Gastrocnemius medialis (tissue), 4 donors: ENCODE results near the gene SNX1. TPM values are rescaled to one million over a fixed set of nuclear protein-coding genes. Genes with fewer than 3 reads are reported as not detected.

ENCODE experiments used
- ATAC-seq, 2 donors: fragments of 150-250 bp; one replicate each; pipeline ENCODE4 v1.9.1; 2016
- DNase-seq, 2 donors: peaks; one replicate each; pipeline ENCODE4 v3.0.0-alpha.2; 2019
- H3K27ac ChIP-seq, 4 donors: fragments of 200-600 bp; sonication (generic); 1 replicate in 1 of 4; 2 replicates in 3 of 4; pipeline ENCODE4 v1.5.1; 2016 to 2018; ENCODE audit warnings: mild to moderate bottlenecking in 2 of 4, moderate library complexity in 1 of 4
- H3K27me3 ChIP-seq, 3 donors: fragments of 200-600 bp; sonication (generic) in 2 of 3; 1 replicate in 1 of 3; 2 replicates in 2 of 3; pipeline versions ENCODE4 v1.5.1 to v1.6.0; 2016 to 2019; ENCODE audit warnings: mild to moderate bottlenecking in 1 of 3, moderate library complexity in 1 of 3
- H3K36me3 ChIP-seq, 2 donors: fragments of 200-600 bp; sonication (generic) in 1 of 2; one replicate each; pipeline ENCODE4 v1.5.1; 2017 to 2018
- H3K4me1 ChIP-seq, 2 donors: fragments of 200-600 bp; sonication (generic) in 1 of 2; one replicate each; pipeline ENCODE4 v1.5.1; 2016 to 2017; ENCODE audit warnings: mild to moderate bottlenecking in 2 of 2
- H3K4me3 ChIP-seq, 4 donors: fragments of 200-600 bp; sonication (generic) in 3 of 4; 1 replicate in 1 of 4; 2 replicates in 3 of 4; pipeline ENCODE4 v1.5.1; 2016 to 2019; ENCODE audit warnings: mild to moderate bottlenecking in 2 of 4
- H3K9me3 ChIP-seq, 3 donors: fragments of 200-600 bp; sonication (generic) in 2 of 3; 1 replicate in 1 of 3; 2 replicates in 2 of 3; pipeline ENCODE4 v1.5.1; 2016 to 2019
- POLR2A ChIP-seq, 2 donors: fragments of 450-650 bp; IDR thresholded peaks; one replicate each; pipeline ENCODE4 v1.6.1; 2017; ENCODE audit warnings: antibody characterized with exemption in 2 of 2, mild to moderate bottlenecking in 2 of 2, moderate library complexity in 2 of 2
- in situ Hi-C, 4 donors: fragments of 200-750 bp; cut with MboI; loops; one replicate each; pipeline versions ENCODE4 v1.15.0 to v1.8.0; 2017; ENCODE audit warnings: low sequenced_read_pairs in 4 of 4
- intact Hi-C: fragments of 100-400 bp; cut with DNase I; formaldehyde crosslinking; loops from one replicate; pipeline ENCODE4 v1.15.1; 2023; ENCODE audit warnings: low total_unique reads
- total RNA-seq, 4 donors: library from RNA; depleted of rRNA; stranded (reverse); fragments of >200 nt; gene quantifications; one replicate each; pipeline versions ENCODE4 v1.1.0 to v1.2.3, GENCODE V29; 2016
- TF ChIP-seq, protein P1 (sequence below), 5 experiments: fragments of 450-650 bp in 3 of 5; fragments of 200-600 bp in 2 of 5; sonication (generic) in 2 of 5; IDR thresholded peaks in 4 of 5; conservative IDR thresholded peaks in 1 of 5; 1 replicate in 4 of 5; 2 replicates in 1 of 5; pipeline ENCODE4 v1.5.1; 2016 to 2019; ENCODE audit warnings: antibody characterized with exemption in 5 of 5, mild to moderate bottlenecking in 3 of 5, moderate library complexity in 3 of 5

SNX1 gene
- total RNA-seq, 4 donors from 2014 or later, result 26.7 to 39.3 (median 34.1) TPM

DNA sequence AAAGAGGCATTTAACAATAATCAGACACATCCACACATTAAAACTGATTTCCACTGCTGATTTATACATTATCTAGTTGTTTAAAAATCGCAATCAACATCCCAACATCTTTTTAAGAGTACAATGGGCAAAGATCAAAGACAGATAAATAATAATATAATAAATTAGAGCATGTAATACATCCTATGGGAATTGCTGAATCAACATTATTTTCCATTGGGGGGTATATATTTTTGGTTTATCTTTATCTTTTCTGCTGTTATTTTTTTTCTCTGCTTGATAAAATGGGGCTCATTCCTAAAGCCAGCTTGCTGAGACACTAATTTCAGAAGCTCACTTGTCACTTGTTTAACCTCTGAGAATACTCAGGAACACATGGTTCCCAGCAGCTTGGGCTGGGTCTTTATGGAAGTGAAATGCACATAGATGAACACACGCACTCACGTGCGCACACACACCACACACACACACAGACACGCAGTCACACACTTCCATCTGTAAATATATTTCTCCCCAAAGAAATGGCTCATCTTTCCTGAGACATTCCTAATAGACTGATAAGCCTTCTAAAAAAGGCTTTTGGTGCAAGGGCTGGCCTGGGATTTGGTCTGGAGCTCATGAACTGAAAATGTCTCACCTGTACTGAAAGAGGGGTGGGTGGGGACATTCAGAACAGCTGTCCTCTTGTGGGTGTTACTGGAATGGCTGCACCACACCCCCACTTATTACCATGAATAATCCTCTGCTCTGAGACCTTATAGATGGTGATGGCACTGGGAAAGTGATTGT, 70.5 kb downstream of the SNX1 start:
- Histone ChIP-seq H3K9me3 (no peaks in the 10 kb centered on the region), H3K27ac (no peak overlapping the region), H3K4me1 (peaks cover 14 to 21% of the 10 kb centered on the region in 2 donors), H3K4me3 (no peak overlapping the region), H3K27me3 (no peaks in the 10 kb centered on the region), H3K36me3 (peaks cover 0 to 6% of the 10 kb centered on the region in 2 donors)
- TF ChIP-seq POLR2A (IDR thresholded peaks at IDR 0.05), result no peak
- TF ChIP-seq, protein P1, sequence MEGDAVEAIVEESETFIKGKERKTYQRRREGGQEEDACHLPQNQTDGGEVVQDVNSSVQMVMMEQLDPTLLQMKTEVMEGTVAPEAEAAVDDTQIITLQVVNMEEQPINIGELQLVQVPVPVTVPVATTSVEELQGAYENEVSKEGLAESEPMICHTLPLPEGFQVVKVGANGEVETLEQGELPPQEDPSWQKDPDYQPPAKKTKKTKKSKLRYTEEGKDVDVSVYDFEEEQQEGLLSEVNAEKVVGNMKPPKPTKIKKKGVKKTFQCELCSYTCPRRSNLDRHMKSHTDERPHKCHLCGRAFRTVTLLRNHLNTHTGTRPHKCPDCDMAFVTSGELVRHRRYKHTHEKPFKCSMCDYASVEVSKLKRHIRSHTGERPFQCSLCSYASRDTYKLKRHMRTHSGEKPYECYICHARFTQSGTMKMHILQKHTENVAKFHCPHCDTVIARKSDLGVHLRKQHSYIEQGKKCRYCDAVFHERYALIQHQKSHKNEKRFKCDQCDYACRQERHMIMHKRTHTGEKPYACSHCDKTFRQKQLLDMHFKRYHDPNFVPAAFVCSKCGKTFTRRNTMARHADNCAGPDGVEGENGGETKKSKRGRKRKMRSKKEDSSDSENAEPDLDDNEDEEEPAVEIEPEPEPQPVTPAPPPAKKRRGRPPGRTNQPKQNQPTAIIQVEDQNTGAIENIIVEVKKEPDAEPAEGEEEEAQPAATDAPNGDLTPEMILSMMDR (IDR thresholded peaks at IDR 0.05 in 4 of 5, conservative IDR thresholded peaks at IDR 0.05 in 1 of 5), result no peak
- no peak for ATAC-seq
- in situ Hi-C loops, result no loop called here
- no peak for DNase-seq
- intact Hi-C loops, result no loop called here

DNA sequence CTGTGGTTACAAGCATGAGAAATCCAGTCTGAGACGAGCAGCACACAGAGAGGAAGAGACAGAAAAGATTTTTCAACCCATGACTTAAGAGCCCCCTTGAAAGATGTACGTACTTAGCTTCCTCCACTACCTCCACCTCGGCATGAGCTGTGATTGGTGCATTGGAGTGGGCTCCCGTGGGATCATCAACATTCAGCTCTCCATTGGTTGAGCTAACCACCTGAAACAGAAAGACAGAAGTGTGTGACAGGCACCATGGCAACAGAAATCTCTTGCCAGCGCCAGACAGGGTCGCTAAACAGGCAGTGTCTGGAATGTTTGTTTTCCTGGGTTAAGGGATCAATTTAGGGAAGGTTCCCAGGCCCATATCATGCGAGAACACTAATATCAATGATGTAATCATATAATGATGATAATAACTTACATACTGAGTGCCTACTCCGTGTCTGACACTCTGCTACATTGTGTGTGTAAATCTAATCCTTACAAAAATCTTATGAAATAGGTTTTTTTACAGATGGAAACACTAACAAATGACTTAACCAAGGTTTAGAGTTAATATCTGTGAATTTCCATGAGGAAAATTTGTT, 84.5 kb downstream of the SNX1 start:
- in situ Hi-C loops, result no loop called here
- no peaks in the 10 kb centered on the region for H3K4me1 ChIP-seq
- peaks cover 0 to 21% of the 10 kb centered on the region in 2 donors for H3K36me3 ChIP-seq
- no peak overlapping the region for H3K27ac ChIP-seq
- DNase-seq, result no peak
- intact Hi-C loops, result no loop called here
- H3K4me3 ChIP-seq, result no peak overlapping the region
- ATAC-seq, result no peak
- H3K9me3 ChIP-seq, result no peaks in the 10 kb centered on the region
- H3K27me3 ChIP-seq, result no peaks in the 10 kb centered on the region
- TF ChIP-seq, protein P1 (IDR thresholded peaks at IDR 0.05 in 4 of 5, conservative IDR thresholded peaks at IDR 0.05 in 1 of 5), result no peak
- TF ChIP-seq POLR2A (IDR thresholded peaks at IDR 0.05), result no peak

DNA sequence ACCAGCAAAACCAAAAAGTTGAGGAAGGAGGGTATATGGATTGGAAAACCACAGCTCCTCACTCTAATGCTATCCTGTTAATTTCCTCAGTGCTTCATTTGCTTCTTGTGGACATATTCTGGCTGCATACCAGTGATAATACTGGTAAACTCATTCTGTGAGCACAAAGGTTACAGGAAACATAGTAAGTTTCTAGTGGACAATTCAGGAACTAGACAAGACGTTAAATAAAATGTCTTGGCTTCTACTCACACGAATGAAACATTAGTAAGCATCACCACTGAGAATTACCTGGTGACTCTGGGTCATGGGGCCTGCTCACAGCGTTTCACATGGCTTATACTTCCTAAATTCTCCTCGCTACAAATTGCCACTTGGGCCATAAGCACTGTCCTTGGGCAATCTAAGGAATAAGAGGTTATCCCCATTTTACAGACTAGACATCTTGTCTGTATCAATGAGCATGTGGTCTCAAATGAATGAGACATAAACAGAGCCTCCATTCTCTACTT, 87.1 kb downstream of the SNX1 start:
- in situ Hi-C loops (no loop called here), intact Hi-C loops (no loop called here)
- TF ChIP-seq POLR2A (IDR thresholded peaks at IDR 0.05), result no peak
- ATAC-seq, result no peak
- H3K36me3 ChIP-seq, result peaks cover 0 to 15% of the 10 kb centered on the region in 2 donors
- H3K27ac ChIP-seq, result no peak overlapping the region
- no peak for DNase-seq
- no peak overlapping the region for H3K4me3 ChIP-seq
- H3K27me3 ChIP-seq, result no peaks in the 10 kb centered on the region
- no peaks in the 10 kb centered on the region for H3K9me3 ChIP-seq
- H3K4me1 ChIP-seq, result no peaks in the 10 kb centered on the region

DNA sequence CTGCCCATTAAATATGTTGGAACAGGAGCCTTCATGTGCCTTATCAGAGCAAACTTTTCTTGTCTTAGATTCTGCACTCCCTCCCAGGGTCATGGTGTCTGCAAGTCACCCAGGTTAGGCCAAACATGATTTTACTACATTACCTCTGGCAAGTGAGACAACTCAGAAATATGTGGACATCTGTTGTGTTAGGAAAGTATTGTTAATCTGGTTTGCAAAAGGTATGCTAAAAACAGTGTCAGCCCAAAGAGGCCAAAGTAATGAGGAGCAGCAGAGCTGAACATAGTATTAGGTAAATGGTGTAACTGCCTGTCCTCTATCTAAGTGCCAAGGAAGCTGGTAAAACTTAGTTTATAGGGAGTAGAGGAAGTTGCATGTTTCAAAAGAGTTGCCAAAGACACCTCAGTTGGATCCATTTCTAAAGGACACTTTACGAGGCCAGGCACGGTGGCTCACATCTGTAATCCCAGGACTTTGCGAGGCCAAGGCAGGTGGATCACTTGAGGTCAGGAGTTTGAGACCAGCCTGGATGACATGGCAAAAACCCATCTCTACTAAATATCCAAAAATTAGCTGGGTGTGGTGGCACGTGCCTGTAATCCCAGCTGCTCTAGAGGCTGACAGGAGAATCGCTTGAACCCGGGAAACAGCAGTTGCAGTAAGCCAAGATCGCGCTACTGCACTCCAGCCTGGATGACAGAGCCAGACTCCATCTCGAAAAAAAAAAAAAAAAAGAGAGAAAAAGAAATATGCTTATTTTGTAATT, 89.5 kb downstream of the SNX1 start:
- in situ Hi-C loops, result no loop called here

More for the DNA sequence above, 89.5 kb downstream of the SNX1 start:
- no peak overlapping the region for H3K27ac ChIP-seq
- no peak overlapping the region for H3K4me3 ChIP-seq
- no peaks in the 10 kb centered on the region for H3K9me3 ChIP-seq
- peaks cover 0 to 4% of the 10 kb centered on the region in 2 donors for H3K36me3 ChIP-seq
- DNase-seq, result no peak
- no peaks in the 10 kb centered on the region for H3K4me1 ChIP-seq
- no peaks in the 10 kb centered on the region for H3K27me3 ChIP-seq
- intact Hi-C loops, result no loop called here
- TF ChIP-seq POLR2A (IDR thresholded peaks at IDR 0.05), result no peak
- TF ChIP-seq, protein P1 (IDR thresholded peaks at IDR 0.05 in 4 of 5, conservative IDR thresholded peaks at IDR 0.05 in 1 of 5), result no peak
- ATAC-seq, result no peak
